Heart left ventricle (tissue), 13 donors: ENCODE measurements around the gene ZNF17.

Source experiments
- CTCF ChIP-seq, 12 donors: fragments of 200-600 bp; sonication (generic) in 4 of 12; IDR thresholded peaks; one replicate each; pipeline versions ENCODE4 v1.5.0 to v1.8.0; 2018 to 2022; ENCODE audit warnings: antibody characterized with exemption in 12 of 12, mild to moderate bottlenecking in 5 of 12
- POLR2A ChIP-seq, 2 donors: fragments of 450-650 bp; IDR thresholded peaks; one replicate each; pipeline ENCODE4 v1.6.1; 2017; ENCODE audit warnings: antibody characterized with exemption in 2 of 2, mild to moderate bottlenecking in 2 of 2, moderate library complexity in 2 of 2
- donor health status: ischemic (EF 13 %, LVEDD 7.1; RV severe dilation, severe dysfunction).
- donor health status: DM: no; HTN: yes; CAD: no.
- donor health status: DM: no; HTN: no; CAD: no.
- donor health status: ischemic (EF 25% LVEDD 6.9; RV normal size, moderate dysfunction).
- donor health status: ischemic (EF 25% LVEDD 5.7; RV mildly dilated, moderate dysfunction).
- donor health status: ischemic (EF 35%, LVEDD 5.7; RV mildly dilated, moderate dysfunction).
- donor health status: nonischemic (EF 11% LVEDD 7.7; RV severe dilation, severe dysfunction).
- donor health status: DM: yes; HTN: yes; CAD: no.
- donor health status: PGD.
- donor health status: ischemic (EF 29% LVEDD 5.4; RV normal size, mild dysfunction).
- donor health status: nonischemic (EF 23%, LVEDD 6.1; RV moderate dilation, normal function).

- TF ChIP-seq CTCF (IDR thresholded peaks at IDR 0.05) (no peak), POLR2A (IDR thresholded peaks at IDR 0.05) (no peak)
Observed at GRCh38 chr19:57363688-57364181, 47.2 kb upstream of the ZNF17 start.
